Fibroblast of villous mesenchyme (primary cell): ENCODE results near the gene MORC2. TPM values are rescaled to one million over a fixed set of nuclear protein-coding genes. Genes with fewer than 3 reads are reported as not detected.

Source experiments
- DNase-seq: peaks from one replicate; pipeline ENCODE4 v3.0.0-alpha.2; 2010; ENCODE audit warnings: low read depth
- H3K4me3 ChIP-seq: 2 replicates; pipeline ENCODE4 v1.5.1; 2011; ENCODE audit warnings: low read depth, mild to moderate bottlenecking, low read length
- total RNA-seq: library from RNA; depleted of rRNA; stranded (reverse); fragments of >200 nt; gene quantifications from 2 replicates; pipeline ENCODE4 v1.2.3, GENCODE V29; 2012
- TF ChIP-seq, protein P1 (sequence below): IDR thresholded peaks from 2 replicates; pipeline ENCODE4 v1.5.1; 2012; ENCODE audit warnings: low read depth, mild to moderate bottlenecking, low read length; ENCODE audit not compliant: insufficient read depth

The MORC2 gene
- total RNA-seq, 1 donor, result 24.2 TPM

DNA sequence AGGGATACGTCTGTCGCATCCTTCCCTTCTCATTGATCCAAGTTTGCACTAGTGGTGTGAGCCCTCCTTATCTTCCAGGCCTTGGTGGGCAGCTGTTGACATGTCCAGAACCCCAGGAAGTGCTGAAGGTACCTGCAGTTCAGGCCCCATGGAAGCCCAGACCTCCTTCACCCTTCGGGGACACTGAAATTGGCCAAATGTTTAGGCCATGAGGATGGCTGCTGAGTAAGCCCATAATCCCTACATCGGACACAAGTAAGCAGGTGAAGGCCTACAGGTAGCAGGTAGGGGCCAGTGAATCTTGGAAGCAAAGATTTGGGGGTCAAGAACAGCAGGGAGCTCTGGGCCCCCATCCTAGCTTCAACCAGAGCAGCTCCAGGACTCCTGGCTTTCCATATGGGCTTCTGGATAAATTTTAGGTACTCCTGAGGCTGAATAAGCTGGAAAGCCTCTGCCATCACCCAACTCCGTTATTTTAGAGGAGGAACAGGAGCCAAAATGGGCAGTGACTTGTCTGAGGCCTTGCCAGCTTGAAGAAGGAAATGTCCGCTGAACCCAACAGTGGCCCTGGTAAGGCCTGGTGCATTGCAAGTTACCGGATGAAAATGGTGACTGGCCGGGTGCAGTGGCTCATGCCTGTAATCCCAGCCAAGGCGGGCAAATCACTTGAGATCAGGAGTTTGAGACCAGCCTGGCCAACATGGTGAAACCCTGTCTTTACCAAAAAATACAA, 45.2 kb downstream of the MORC2 start:
- no peak for DNase-seq
- no peak overlapping the region for H3K4me3 ChIP-seq
- TF ChIP-seq, protein P1, sequence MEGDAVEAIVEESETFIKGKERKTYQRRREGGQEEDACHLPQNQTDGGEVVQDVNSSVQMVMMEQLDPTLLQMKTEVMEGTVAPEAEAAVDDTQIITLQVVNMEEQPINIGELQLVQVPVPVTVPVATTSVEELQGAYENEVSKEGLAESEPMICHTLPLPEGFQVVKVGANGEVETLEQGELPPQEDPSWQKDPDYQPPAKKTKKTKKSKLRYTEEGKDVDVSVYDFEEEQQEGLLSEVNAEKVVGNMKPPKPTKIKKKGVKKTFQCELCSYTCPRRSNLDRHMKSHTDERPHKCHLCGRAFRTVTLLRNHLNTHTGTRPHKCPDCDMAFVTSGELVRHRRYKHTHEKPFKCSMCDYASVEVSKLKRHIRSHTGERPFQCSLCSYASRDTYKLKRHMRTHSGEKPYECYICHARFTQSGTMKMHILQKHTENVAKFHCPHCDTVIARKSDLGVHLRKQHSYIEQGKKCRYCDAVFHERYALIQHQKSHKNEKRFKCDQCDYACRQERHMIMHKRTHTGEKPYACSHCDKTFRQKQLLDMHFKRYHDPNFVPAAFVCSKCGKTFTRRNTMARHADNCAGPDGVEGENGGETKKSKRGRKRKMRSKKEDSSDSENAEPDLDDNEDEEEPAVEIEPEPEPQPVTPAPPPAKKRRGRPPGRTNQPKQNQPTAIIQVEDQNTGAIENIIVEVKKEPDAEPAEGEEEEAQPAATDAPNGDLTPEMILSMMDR, result no peak

DNA sequence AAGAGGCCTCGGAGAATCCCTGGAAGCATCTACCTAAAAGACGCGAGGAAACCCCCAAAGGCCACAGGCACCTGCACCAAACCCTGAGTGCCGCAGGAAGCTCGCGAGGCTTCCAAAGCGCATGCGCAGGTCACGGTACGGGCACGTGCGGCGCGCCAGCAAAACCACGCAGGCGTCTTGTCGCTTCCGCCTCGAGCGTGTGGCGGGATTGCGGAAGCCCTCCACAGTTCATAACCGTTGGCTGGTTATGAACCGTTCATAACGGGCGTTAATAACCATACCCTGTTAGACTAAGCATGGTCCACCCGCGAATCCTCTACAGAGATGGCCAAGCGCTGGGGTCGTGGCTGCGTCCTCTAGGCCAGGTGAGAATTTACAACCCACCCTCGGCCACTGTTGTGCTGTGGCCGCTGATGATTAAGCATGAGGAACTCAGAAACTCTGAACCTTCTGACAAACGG, 46.4 kb downstream of the MORC2 start:
- TF ChIP-seq, protein P1, result no peak
- DNase-seq, result peak; percentile 68
- H3K4me3 ChIP-seq, result peak overlapping the region; percentile 58

DNA sequence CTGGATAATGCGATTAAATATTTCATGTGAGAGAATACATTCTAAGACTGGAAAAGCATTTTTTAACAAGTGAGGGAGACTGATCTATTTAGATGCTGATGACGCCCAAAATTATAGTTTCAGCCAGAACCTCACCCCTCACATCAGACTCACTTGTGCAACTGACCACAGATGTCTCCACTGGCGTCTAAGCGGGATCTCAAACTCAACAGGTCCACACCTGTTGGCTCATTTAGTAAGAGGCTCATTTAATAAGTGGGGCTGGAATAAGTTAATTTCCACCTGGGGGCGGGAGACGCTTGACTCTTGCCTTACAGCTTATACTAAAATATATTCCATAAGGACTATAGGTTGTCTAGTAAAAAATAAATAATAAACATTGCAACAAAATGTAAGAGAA, 47.5 kb downstream of the MORC2 start:
- TF ChIP-seq, protein P1, result no peak
- DNase-seq, result no peak
- peak overlapping the region; percentile 58 for H3K4me3 ChIP-seq

DNA sequence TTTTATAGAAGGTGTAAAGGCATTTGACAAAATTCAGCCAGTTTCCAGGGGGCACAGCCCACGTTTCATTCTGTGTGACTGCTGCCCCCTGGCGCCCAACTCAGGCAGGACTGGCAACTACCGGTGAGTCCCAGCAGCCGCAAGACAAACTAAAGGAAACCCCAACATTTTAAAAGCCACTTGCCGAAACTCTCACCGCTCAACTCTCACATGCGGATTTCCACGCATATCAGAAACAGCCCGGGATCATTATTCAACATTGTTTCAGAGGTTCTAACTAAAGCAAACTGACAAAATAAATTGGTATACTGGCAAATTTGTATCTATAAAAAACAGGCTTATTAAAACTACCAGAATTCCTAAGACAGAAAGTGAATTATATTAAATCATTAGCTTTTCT, 48.2 kb downstream of the MORC2 start:
- DNase-seq, result peak; percentile 68
- H3K4me3 ChIP-seq, result no peak overlapping the region
- TF ChIP-seq, protein P1, result peak; percentile 88

DNA sequence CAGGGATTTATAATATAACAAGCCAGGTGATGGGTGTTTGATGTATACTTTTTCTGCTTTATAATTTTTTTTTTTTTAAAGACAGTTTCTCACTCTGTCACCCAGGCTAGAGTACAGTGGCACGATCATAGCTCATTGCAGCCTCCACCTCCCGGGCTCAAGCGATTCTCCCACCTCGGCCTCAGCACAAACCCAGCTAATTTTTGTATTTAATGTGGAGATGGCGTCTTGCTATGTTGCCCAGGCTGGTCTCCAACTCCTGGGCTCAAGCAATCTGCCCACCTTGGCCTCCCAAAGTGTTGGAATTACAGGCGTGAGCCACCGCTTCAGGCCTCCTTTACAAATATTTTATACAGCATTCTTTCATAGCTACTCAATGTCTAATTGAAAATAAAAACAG, 48.6 kb downstream of the MORC2 start:
- TF ChIP-seq, protein P1, result no peak
- DNase-seq, result no peak
- H3K4me3 ChIP-seq, result no peak overlapping the region

DNA sequence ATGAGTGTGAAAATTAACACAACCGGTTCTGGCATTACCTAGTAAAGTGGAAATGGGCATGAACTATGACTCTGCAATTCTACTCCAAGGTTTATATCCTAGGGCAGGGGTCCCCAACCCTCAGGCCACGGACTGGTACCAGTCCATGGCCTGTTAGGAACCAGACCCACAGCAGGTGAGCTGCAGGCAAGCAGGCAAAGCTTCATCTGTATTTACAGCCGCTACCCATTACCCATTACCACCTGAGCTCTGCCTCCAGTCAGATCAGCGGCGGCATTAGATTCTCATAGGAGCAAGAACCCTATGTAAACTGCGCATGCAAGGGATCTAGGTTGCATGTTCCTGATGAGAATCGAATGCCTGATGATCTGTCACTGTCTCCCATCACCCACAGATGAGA, 49.8 kb downstream of the MORC2 start:
- TF ChIP-seq, protein P1, result no peak
- no peak overlapping the region for H3K4me3 ChIP-seq
- no peak for DNase-seq

DNA sequence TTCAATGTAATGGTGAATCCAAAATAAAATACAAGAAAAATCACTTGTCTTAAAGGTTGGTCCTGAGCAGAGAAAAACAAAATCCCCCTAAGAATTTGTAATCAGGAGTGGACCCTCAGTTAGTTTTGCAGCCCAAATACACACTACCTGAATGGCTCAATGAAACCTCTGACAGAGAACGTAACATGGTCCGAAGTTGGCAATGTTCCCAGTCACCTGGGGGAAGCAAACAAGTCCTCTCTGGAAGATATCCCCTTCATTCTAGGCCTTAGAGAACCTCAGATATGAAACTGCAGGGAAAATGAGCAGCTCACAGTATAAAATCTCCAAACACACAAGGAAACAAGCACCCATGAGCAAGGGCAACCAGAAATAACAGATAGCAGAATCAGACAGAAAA, 58.2 kb downstream of the MORC2 start:
- no peak overlapping the region for H3K4me3 ChIP-seq
- TF ChIP-seq, protein P1, result no peak
- no peak for DNase-seq
